Hepatocyte (in vitro differentiated cells): Measurements from ENCODE around the gene PPP1R2B.
"Not testable (repeated sequence)": the region's sequence is repeated elsewhere in the genome, so short reads cannot be mapped to it uniquely, and the experiment has no call there.

Source experiments
- EZH2 ChIP-seq: fragments of 200-600 bp; sonication (generic); IDR thresholded peaks from 2 replicates; pipeline ENCODE4 v1.6.1; 2016; ENCODE audit warnings: antibody characterized with exemption, mild to moderate bottlenecking, borderline replicate concordance
- TF ChIP-seq, protein P1 (sequence below): fragments of 200-600 bp; sonication (generic); IDR thresholded peaks from 2 replicates; pipeline ENCODE4 v1.5.1; 2016; ENCODE audit warnings: antibody characterized with exemption, mild to moderate bottlenecking; ENCODE audit not compliant: poor library complexity

- not testable (repeated sequence) for TF ChIP-seq EZH2
- TF ChIP-seq, protein P1, sequence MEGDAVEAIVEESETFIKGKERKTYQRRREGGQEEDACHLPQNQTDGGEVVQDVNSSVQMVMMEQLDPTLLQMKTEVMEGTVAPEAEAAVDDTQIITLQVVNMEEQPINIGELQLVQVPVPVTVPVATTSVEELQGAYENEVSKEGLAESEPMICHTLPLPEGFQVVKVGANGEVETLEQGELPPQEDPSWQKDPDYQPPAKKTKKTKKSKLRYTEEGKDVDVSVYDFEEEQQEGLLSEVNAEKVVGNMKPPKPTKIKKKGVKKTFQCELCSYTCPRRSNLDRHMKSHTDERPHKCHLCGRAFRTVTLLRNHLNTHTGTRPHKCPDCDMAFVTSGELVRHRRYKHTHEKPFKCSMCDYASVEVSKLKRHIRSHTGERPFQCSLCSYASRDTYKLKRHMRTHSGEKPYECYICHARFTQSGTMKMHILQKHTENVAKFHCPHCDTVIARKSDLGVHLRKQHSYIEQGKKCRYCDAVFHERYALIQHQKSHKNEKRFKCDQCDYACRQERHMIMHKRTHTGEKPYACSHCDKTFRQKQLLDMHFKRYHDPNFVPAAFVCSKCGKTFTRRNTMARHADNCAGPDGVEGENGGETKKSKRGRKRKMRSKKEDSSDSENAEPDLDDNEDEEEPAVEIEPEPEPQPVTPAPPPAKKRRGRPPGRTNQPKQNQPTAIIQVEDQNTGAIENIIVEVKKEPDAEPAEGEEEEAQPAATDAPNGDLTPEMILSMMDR, result not testable (repeated sequence)
Observed at GRCh38 chr5:156853055-156853454, 3.0 kb downstream of the PPP1R2B start.
